ENCODE measurements around the gene CLMP. TPM values are rescaled to one million over a fixed set of nuclear protein-coding genes. Genes with fewer than 3 reads are reported as not detected.

Gene CLMP
- polyA plus RNA-seq, 3 donors: 0.33 TPM; not detected in 2

DNA sequence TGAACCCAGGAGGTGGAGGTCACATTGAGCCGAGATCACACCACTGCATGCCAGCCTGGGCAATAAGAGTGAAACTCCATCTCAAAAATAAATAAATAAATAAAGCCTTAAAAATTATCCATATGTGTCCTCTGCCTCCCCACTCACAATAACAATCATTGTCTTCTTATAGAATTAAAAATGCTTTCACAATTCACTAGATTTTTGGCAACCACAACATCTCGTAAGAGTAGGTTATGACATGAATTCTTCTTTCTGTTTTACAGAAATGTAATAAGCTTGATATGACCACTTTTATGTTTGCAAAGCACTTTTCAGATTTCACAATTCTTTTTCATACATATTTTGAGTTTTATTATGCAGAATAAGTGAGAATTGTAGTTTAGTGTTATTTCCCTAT is 78.6 kb downstream of the CLMP start:
- Histone ChIP-seq H4K20me1 (ENCODE audit: insufficient read depth, low read length) (no peaks in the 10 kb centered on the region), H3K9ac (ENCODE audit: insufficient read depth, low read length, poor library complexity, severe bottlenecking) (no peak overlapping the region), H2AFZ (ENCODE audit: insufficient read depth, low read depth, low read length, poor library complexity, severe bottlenecking) (no peak overlapping the region), H3K4me2 (replicated peaks; ENCODE audit: extremely low read depth, low read length, poor library complexity, severe bottlenecking) (no peak overlapping the region), H3K27ac (ENCODE audit: low read depth in 1 of 2, low read length in 2 of 2) (no peak overlapping the region), H3K4me3 (replicated peaks in 1 of 3; ENCODE audit: low read depth in 2 of 3, low read length in 3 of 3) (no peak overlapping the region), H3K79me2 (ENCODE audit: insufficient read depth, low read length) (no peaks in the 10 kb centered on the region), H3K4me1 (ENCODE audit: control insufficient read depth in 1 of 2, insufficient read depth in 2 of 2, low read length in 2 of 2) (peaks cover 4 to 5% of the 10 kb centered on the region in 2 donors), H3K9me3 (replicated peaks in 1 of 2; ENCODE audit: control insufficient read depth in 1 of 2, insufficient read depth in 1 of 2, low read length in 2 of 2) (peaks cover 0 to 3% of the 10 kb centered on the region in 2 donors), H3K27me3 (ENCODE audit: control insufficient read depth in 2 of 2, insufficient read depth in 2 of 2, low read length in 2 of 2) (no peaks in the 10 kb centered on the region), H3K36me3 (replicated peaks in 1 of 2; ENCODE audit: control insufficient read depth in 1 of 2, insufficient read depth in 2 of 2, low read length in 2 of 2) (no peaks in the 10 kb centered on the region)
- Mint-ChIP-seq H3K27me3 (ENCODE audit: low read depth in 3 of 3) (peaks cover 0 to 5% (median 2%) of the 10 kb centered on the region in 3 donors), H3K27ac (no peak overlapping the region), H3K4me3 (no peak overlapping the region), H3K36me3 (no peaks in the 10 kb centered on the region), H3K9me3 (peaks cover 0 to 7% (median 4%) of the 10 kb centered on the region in 7 donors), H3K4me1 (peaks cover 11% of the 10 kb centered on the region)
- TF ChIP-seq, protein P1, sequence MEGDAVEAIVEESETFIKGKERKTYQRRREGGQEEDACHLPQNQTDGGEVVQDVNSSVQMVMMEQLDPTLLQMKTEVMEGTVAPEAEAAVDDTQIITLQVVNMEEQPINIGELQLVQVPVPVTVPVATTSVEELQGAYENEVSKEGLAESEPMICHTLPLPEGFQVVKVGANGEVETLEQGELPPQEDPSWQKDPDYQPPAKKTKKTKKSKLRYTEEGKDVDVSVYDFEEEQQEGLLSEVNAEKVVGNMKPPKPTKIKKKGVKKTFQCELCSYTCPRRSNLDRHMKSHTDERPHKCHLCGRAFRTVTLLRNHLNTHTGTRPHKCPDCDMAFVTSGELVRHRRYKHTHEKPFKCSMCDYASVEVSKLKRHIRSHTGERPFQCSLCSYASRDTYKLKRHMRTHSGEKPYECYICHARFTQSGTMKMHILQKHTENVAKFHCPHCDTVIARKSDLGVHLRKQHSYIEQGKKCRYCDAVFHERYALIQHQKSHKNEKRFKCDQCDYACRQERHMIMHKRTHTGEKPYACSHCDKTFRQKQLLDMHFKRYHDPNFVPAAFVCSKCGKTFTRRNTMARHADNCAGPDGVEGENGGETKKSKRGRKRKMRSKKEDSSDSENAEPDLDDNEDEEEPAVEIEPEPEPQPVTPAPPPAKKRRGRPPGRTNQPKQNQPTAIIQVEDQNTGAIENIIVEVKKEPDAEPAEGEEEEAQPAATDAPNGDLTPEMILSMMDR (IDR thresholded peaks at IDR 0.05): no peak
- no CpG with 5 or more reads among the region's 2 CpGs for WGBS (ENCODE audit: insufficient coverage)
- intact Hi-C loops (cut with micrococcal nuclease): no loop called here
- DNase-seq: no peak

DNA sequence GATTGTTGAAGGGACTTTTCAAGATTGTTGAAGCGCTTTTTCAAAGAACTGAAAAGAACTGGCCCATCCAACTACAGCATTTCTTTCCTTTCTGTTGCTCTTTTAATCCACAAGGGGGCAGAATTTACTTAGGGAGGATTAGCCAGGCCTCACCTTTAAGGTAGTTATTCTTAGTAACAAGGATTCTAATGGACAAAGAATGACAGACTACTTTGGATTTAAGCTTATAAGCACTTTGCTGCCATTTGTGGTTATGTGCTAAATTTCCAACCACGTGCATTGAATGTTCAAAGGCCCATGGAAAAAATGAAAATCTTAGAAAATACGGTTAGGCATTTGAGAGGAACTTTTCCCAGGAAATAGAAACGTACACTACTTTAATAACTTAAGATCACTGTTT is 83.6 kb downstream of the CLMP start:
- TF ChIP-seq, protein P1 (IDR thresholded peaks at IDR 0.05): peak; percentile 84
- H3K27me3 ChIP-seq (ENCODE audit: control insufficient read depth in 2 of 2, insufficient read depth in 2 of 2, low read length in 2 of 2): no peaks in the 10 kb centered on the region
- no peak overlapping the region for H3K4me3 ChIP-seq (replicated peaks in 1 of 3; ENCODE audit: low read depth in 2 of 3, low read length in 3 of 3)
- H3K36me3 Mint-ChIP-seq: no peaks in the 10 kb centered on the region
- DNase-seq: peak in 2 of 3 donors; percentile 20 to 38
- intact Hi-C loops (cut with micrococcal nuclease): loop anchor here in 1 of 2 donors (2.0 kb wide), 1 partner anchor 137 kb away; no protein-coding TSS in a partner anchor
- no peak overlapping the region for H3K4me3 Mint-ChIP-seq
- H3K4me2 ChIP-seq (replicated peaks; ENCODE audit: extremely low read depth, low read length, poor library complexity, severe bottlenecking): no peak overlapping the region
- peaks cover 0 to 7% (median 4%) of the 10 kb centered on the region in 7 donors for H3K9me3 Mint-ChIP-seq
- no peak overlapping the region for H3K9ac ChIP-seq (ENCODE audit: insufficient read depth, low read length, poor library complexity, severe bottlenecking)
- H4K20me1 ChIP-seq (ENCODE audit: insufficient read depth, low read length): no peaks in the 10 kb centered on the region
- H3K79me2 ChIP-seq (ENCODE audit: insufficient read depth, low read length): no peaks in the 10 kb centered on the region
- peaks cover 1% of the 10 kb centered on the region for H3K4me1 Mint-ChIP-seq
- no peak overlapping the region for H3K27ac Mint-ChIP-seq
- H3K4me1 ChIP-seq (ENCODE audit: control insufficient read depth in 1 of 2, insufficient read depth in 2 of 2, low read length in 2 of 2): no peaks in the 10 kb centered on the region
- no CpG with 5 or more reads among the region's 4 CpGs for WGBS (ENCODE audit: insufficient coverage)
- peaks cover 2 to 9% (median 5%) of the 10 kb centered on the region in 3 donors for H3K27me3 Mint-ChIP-seq (ENCODE audit: low read depth in 3 of 3)
- no peak overlapping the region for H2AFZ ChIP-seq (ENCODE audit: insufficient read depth, low read depth, low read length, poor library complexity, severe bottlenecking)
- H3K9me3 ChIP-seq (replicated peaks in 1 of 2; ENCODE audit: control insufficient read depth in 1 of 2, insufficient read depth in 1 of 2, low read length in 2 of 2): peaks cover 0 to 3% of the 10 kb centered on the region in 2 donors
- H3K27ac ChIP-seq (ENCODE audit: low read depth in 1 of 2, low read length in 2 of 2): no peak overlapping the region
- no peaks in the 10 kb centered on the region for H3K36me3 ChIP-seq (replicated peaks in 1 of 2; ENCODE audit: control insufficient read depth in 1 of 2, insufficient read depth in 2 of 2, low read length in 2 of 2)
